Activated CD4-positive, alpha-beta memory T cell treated with anti-CD3 and anti-CD28 coated beads, Interleukin-2, amount 10 ng/mL, durations not matched to agents 7 days and 5 days (primary cell): ENCODE data around the gene LRRC3C. TPM values are rescaled to one million over a fixed set of nuclear protein-coding genes. Genes with fewer than 3 reads are reported as not detected.
A peak's percentile ranks its signal among the peaks of the same experiment; 100 is the strongest.
"Not testable (repeated sequence)": the region's sequence is repeated elsewhere in the genome, so short reads cannot be mapped to it uniquely, and the experiment has no call there.

ENCODE experiments used
- CTCF ChIA-PET: fragments of 350-600 bp; sonication (Branson Sonifier 250); formaldehyde crosslinking; loops from one replicate; lab custom pipeline; 2021; ENCODE audit warnings: antibody characterized with exemption, inconsistent platforms; lab: Charles Lee
- POLR2A ChIA-PET: fragments of 350-600 bp; sonication (Branson Sonifier 250); formaldehyde crosslinking; loops from one replicate; lab custom pipeline; 2021; ENCODE audit warnings: antibody characterized with exemption; lab: Charles Lee
- DNase-seq: peaks from one replicate; pipeline ENCODE4 v3.0.0-alpha.2; 2020
- H3K27ac Mint-ChIP-seq: one replicate; pipeline ENCODE4 v1.8.0; 2021; ENCODE audit warnings: mild to moderate bottlenecking, mixed read lengths
- H3K27me3 Mint-ChIP-seq: one replicate; pipeline ENCODE4 v1.8.0; 2021; ENCODE audit warnings: mixed read lengths
- H3K36me3 Mint-ChIP-seq: one replicate; pipeline ENCODE4 v1.8.0; 2021; ENCODE audit warnings: low read depth, mixed read lengths
- H3K4me1 Mint-ChIP-seq: one replicate; pipeline ENCODE4 v1.8.0; 2021; ENCODE audit warnings: mixed read lengths
- H3K4me3 Mint-ChIP-seq: one replicate; pipeline ENCODE4 v1.8.0; 2021; ENCODE audit warnings: mild to moderate bottlenecking, mixed read lengths
- H3K9me3 Mint-ChIP-seq: one replicate; pipeline ENCODE4 v1.8.0; 2021; ENCODE audit warnings: mixed read lengths
- total RNA-seq, 2 experiments: library from RNA; stranded (reverse); gene quantifications; one replicate each; pipeline ENCODE4 v1.2.3, GENCODE V29; 2021

Gene LRRC3C
- total RNA-seq, 2 experiments from 2014 or later = not detected

- H3K27ac Mint-ChIP-seq = no peak overlapping the region
- DNase-seq = no peak
- POLR2A ChIA-PET = interaction anchor here (1.0 to 2.5 kb wide), 3 partner anchors 10 to 41 kb away, joined by 3 to 10 read pairs (median 7); partner anchors contain the start of gene PSMD3
- H3K9me3 Mint-ChIP-seq = no peaks in the 10 kb centered on the region
- H3K4me3 Mint-ChIP-seq = no peak overlapping the region
- H3K27me3 Mint-ChIP-seq = no peaks in the 10 kb centered on the region
- CTCF ChIA-PET = interaction anchor here (1.6 to 1.7 kb wide), 2 partner anchors 13 to 20 kb away, joined by 4 to 6 read pairs; no protein-coding TSS in a partner anchor
- H3K36me3 Mint-ChIP-seq = no peaks in the 10 kb centered on the region
- peaks cover 18% of the 10 kb centered on the region for H3K4me1 Mint-ChIP-seq
Measured at GRCh38 chr17:39939106-39939505, 11.6 kb downstream of the LRRC3C start.

DNA sequence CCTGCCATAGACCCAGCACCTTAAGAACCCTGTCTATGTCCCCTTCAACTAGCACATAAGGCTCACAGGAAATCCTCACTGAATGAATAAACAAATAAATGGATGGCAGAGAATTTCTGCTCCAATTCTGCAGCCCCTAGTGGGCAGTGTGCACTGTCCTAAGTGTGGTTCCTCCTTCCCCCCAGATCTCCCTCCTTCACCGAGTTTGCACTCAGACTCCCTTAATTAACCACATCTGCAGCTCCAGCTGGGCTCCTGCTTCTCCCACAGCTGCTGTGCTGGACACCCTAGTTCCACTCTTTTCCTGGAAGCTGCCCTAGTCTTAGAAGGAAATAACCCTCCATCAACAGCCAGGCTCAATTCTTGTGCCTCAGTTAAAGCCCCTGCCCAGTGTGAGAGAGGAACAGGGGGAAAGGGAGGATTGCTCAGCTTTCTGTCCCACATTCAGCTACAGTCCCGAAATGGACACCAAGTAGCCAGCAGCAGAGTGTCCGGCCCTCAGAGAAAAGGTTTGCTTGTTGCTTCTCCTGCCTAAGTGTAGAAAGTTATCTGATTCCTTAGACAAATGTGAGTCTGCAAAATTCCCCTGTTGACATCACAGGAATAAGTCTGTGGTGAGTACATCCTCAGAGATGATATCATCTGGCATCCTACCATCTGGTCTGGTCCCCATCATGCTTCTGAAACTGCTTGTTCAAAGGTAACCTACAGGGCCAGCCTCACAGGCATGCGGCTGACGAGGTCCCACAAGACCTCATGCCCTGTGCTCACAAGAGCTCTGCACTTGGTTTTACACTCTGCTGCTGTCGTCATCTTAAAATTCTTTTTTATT, 12.3 kb downstream of the LRRC3C start:
- H3K27ac Mint-ChIP-seq = peak overlapping the region; percentile 66
- no peaks in the 10 kb centered on the region for H3K36me3 Mint-ChIP-seq
- no peaks in the 10 kb centered on the region for H3K9me3 Mint-ChIP-seq
- H3K27me3 Mint-ChIP-seq = no peaks in the 10 kb centered on the region
- CTCF ChIA-PET = interaction anchor here (0.6 to 1.7 kb wide), 4 partner anchors 14 to 41 kb away, joined by 3 to 6 read pairs (median 4); partner anchors contain the start of gene PSMD3
- peaks cover 18% of the 10 kb centered on the region for H3K4me1 Mint-ChIP-seq
- H3K4me3 Mint-ChIP-seq = no peak overlapping the region
- DNase-seq = peak; percentile 55
- POLR2A ChIA-PET = interaction anchor here (1.0 to 2.5 kb wide), 4 partner anchors 11 to 40 kb away, joined by 3 to 10 read pairs (median 8); partner anchors contain the start of genes LRRC3C, ORMDL3 and PSMD3

- Mint-ChIP-seq H3K27ac (no peak overlapping the region), H3K4me1 (peaks cover 20% of the 10 kb centered on the region), H3K4me3 (no peak overlapping the region), H3K9me3 (no peaks in the 10 kb centered on the region), H3K36me3 (no peaks in the 10 kb centered on the region), H3K27me3 (no peaks in the 10 kb centered on the region)
- no peak for DNase-seq
- ChIA-PET POLR2A (interaction anchor here (1.2 kb wide), 1 partner anchor 15 kb away, joined by 5 read pairs; no protein-coding TSS in a partner anchor), CTCF (no interaction called here)
Measured at GRCh38 chr17:39943702-39944392, 16.3 kb downstream of the LRRC3C start.

DNA sequence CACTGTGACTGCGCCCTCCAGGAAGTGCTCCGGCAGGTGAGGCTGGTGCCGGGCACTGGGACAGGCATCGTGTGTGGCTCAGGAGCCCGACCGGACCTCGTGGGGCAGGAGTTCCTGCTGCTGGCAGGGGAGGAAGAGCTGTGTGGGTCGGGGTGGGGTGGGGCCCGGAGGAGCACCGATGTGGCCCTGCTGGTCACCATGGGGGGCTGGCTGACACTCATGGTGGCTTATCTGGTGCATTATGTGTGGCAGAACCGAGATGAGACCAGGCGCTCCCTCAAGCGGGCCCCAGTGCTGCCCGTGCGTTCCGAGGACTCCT, 16.8 kb downstream of the LRRC3C start:
- Mint-ChIP-seq H3K9me3 (no peaks in the 10 kb centered on the region), H3K27me3 (no peaks in the 10 kb centered on the region), H3K4me1 (peaks cover 16% of the 10 kb centered on the region), H3K27ac (no peak overlapping the region), H3K4me3 (no peak overlapping the region), H3K36me3 (no peaks in the 10 kb centered on the region)
- ChIA-PET POLR2A (no interaction called here), CTCF (no interaction called here)
- DNase-seq = no peak

DNA sequence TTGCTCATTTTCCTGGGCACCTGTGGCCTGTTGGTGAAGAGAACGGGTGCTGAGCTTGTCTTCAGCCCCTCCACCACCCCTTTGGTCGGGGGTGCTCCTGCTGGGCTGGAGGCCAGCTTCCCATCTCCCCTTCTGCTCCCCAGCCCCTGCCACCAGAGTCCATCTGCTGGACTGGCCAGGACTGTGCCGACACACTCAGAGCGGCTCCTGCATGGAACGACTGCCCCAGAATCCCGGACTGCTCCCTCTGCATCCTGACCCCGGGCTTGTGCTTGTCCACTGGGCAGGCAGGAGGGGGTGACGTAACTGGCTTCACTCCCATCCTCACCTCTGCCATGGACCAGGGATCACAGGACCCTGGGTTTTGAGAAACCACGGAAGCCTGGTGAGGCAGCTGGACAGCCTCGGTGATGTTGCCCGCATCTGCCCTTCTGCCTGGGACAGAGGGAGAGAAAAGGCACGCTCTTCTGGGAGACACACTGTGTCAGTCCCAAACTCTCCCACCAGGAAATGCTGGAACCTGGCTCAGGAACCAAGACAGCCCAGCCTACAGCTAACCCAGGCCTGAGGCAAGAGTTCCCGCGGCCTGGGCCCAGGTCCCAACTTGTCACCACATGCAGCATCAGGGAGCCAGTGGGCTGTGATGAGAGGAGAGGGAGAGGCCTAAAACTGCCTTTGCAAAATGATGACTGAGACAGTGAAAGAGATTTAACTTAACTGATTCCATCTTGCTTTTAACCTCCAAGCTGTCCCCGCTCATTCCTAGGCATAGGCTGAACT, 19.2 kb downstream of the LRRC3C start:
- CTCF ChIA-PET = no interaction called here
- no peak overlapping the region for H3K27ac Mint-ChIP-seq
- H3K27me3 Mint-ChIP-seq = peaks cover 4% of the 10 kb centered on the region
- peaks cover 2% of the 10 kb centered on the region for H3K4me1 Mint-ChIP-seq
- H3K9me3 Mint-ChIP-seq = no peaks in the 10 kb centered on the region
- POLR2A ChIA-PET = interaction anchor here (0.7 to 1.6 kb wide), 3 partner anchors 18 to 341 kb away, joined by 3 read pairs; partner anchors contain the start of gene PSMD3
- H3K36me3 Mint-ChIP-seq = no peaks in the 10 kb centered on the region
- DNase-seq = no peak
- H3K4me3 Mint-ChIP-seq = no peak overlapping the region

DNA sequence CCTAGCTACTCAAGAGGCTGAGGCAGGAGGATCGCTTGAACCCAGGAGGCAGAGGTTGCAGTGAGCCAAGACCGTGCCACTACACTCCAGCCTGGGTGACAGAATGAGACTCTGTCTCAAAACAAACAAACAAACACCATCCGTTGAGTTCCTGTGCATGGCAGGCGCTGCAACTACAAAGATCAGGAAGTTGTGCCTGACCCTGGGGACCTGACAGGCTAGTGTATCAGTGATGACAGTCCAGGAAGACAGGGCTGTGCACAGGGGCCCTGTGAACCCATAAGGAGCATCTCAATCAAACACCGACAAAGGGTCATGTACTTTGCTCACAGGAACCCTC, 20.9 kb downstream of the LRRC3C start:
- peaks cover 11% of the 10 kb centered on the region for H3K4me1 Mint-ChIP-seq
- H3K9me3 Mint-ChIP-seq, H3K4me3 Mint-ChIP-seq, H3K27ac Mint-ChIP-seq, CTCF ChIA-PET, H3K36me3 Mint-ChIP-seq, DNase-seq: not testable (repeated sequence)
- POLR2A ChIA-PET = interaction anchor here (1.1 to 1.6 kb wide), 2 partner anchors 20 to 26 kb away, joined by 3 read pairs; no protein-coding TSS in a partner anchor
- H3K27me3 Mint-ChIP-seq = peaks cover 11% of the 10 kb centered on the region

DNA sequence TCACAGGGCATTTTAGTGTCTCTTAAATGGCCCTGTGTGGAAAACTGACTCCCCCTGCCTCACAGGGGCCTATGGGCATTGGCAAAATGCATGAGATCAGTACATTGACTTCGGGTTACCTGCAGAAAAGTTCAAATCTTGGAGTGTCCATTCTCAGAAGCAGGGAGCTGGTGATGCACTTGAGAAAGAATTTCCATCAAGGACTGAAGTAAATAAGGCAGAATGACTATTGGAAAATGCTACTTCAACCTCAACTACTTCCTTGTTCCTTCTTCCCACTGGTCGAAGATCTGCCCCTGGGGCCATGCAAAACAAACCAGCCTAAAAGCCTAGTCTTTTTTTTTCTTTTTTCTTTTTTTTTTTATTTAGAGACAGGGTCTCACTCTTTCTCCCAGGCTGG, 21.5 kb downstream of the LRRC3C start:
- Mint-ChIP-seq H3K9me3 (no peaks in the 10 kb centered on the region), H3K27me3 (peaks cover 11% of the 10 kb centered on the region), H3K36me3 (no peaks in the 10 kb centered on the region), H3K4me3 (no peak overlapping the region), H3K4me1 (peaks cover 14% of the 10 kb centered on the region), H3K27ac (no peak overlapping the region)
- POLR2A ChIA-PET = no interaction called here
- CTCF ChIA-PET = no interaction called here
- DNase-seq = no peak

DNA sequence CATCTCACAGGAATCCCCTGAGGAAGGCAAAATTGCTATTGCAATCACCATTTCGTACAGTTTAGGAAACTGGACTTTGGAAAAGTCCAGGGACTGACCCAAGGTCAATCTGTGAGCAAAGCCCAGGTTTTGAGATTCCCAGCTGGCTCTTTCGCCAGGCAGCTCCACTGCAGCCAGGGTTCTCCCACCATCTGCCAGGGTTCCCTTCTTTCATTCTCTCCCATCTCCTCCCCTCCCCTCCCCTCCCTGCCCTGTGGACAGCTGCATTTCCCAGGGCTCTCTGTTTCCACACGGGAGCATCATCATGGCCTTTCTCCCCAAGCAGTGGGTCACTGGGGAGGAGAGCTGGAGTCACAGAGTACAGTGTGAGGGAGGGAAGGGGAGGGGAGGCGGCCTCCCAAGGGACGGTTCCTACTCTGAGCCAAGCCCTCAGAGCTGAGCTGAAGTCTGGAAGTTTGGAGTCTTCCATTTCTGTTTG, 23.4 kb downstream of the LRRC3C start:
- Mint-ChIP-seq H3K27me3 (peaks cover 11% of the 10 kb centered on the region), H3K4me1 (peaks cover 14% of the 10 kb centered on the region), H3K4me3 (no peak overlapping the region), H3K27ac (no peak overlapping the region), H3K9me3 (no peaks in the 10 kb centered on the region), H3K36me3 (no peaks in the 10 kb centered on the region)
- DNase-seq = no peak
- ChIA-PET CTCF (no interaction called here), POLR2A (interaction anchor here (0.6 to 1.0 kb wide), 2 partner anchors 24 to 245 kb away, joined by 3 read pairs; no protein-coding TSS in a partner anchor)

GRCh38 chr17:39951924-39952679, 24.6 kb downstream of the LRRC3C start:
- Mint-ChIP-seq H3K4me1 (peaks cover 14% of the 10 kb centered on the region), H3K36me3 (no peaks in the 10 kb centered on the region), H3K27ac (no peak overlapping the region), H3K9me3 (no peaks in the 10 kb centered on the region), H3K27me3 (peaks cover 11% of the 10 kb centered on the region), H3K4me3 (peak overlapping the region; percentile 50)
- POLR2A ChIA-PET = interaction anchor here (1.3 kb wide), 1 partner anchor 11 kb away, joined by 3 read pairs; no protein-coding TSS in a partner anchor
- CTCF ChIA-PET = interaction anchor here (1.1 kb wide), 1 partner anchor 330 kb away, joined by 3 read pairs; no protein-coding TSS in a partner anchor
- DNase-seq = no peak

- Mint-ChIP-seq H3K27ac (peak overlapping the region; percentile 44), H3K27me3 (peaks cover 11% of the 10 kb centered on the region), H3K4me1 (peaks cover 14% of the 10 kb centered on the region), H3K36me3 (no peaks in the 10 kb centered on the region), H3K4me3 (peak overlapping the region; percentile 76), H3K9me3 (no peaks in the 10 kb centered on the region)
- ChIA-PET POLR2A (interaction anchor here (1.0 to 2.0 kb wide), 4 partner anchors 12 to 28 kb away, joined by 3 to 12 read pairs (median 3); partner anchors contain the start of gene PSMD3), CTCF (interaction anchor here (1.1 to 1.7 kb wide), 3 partner anchors 27 to 331 kb away, joined by 3 to 12 read pairs (median 4); partner anchors contain the start of gene PSMD3)
- DNase-seq = peak; percentile 98
Measured at GRCh38 chr17:39952680-39953470, 25.3 kb downstream of the LRRC3C start.

DNA sequence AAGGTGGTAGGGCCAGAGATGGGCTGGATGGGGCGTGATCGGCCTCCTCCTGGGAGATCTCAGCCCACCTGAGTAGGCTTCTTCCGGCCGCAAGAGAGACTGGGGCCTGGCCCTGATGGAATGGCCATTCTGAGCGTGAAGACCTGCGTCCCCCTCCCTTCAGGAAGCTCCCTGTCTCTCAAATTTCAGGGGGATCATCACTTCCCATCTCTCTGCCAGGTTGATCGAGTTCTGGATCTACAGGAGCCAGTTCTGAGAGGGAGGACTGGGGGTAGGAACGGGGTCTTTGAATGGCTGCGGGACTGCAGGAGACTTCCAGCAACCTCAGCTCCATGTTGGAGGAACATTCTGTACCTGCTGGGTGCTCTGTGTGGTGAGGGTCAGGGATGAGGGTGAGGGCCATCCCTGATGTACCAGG, 25.9 kb downstream of the LRRC3C start:
- DNase-seq = no peak
- peaks cover 13% of the 10 kb centered on the region for H3K4me1 Mint-ChIP-seq
- POLR2A ChIA-PET = interaction anchor here (1.0 to 2.0 kb wide), 3 partner anchors 21 to 28 kb away, joined by 3 to 12 read pairs (median 3); partner anchors contain the start of gene PSMD3
- no peak overlapping the region for H3K27ac Mint-ChIP-seq
- H3K4me3 Mint-ChIP-seq = peak overlapping the region; percentile 76
- CTCF ChIA-PET = interaction anchor here (1.1 to 1.7 kb wide), 3 partner anchors 27 to 332 kb away, joined by 3 to 12 read pairs (median 4); partner anchors contain the start of gene PSMD3
- H3K9me3 Mint-ChIP-seq = no peaks in the 10 kb centered on the region
- peaks cover 11% of the 10 kb centered on the region for H3K27me3 Mint-ChIP-seq
- H3K36me3 Mint-ChIP-seq = no peaks in the 10 kb centered on the region
